K562 (cell line): ENCODE measurements around the gene JAM2. TPM values are rescaled to one million over a fixed set of nuclear protein-coding genes. Genes with fewer than 3 reads are reported as not detected.

Experiments used
- BDP1 ChIP-seq: IDR thresholded peaks from 3 replicates; pipeline ENCODE4 v1.6.1; 2011; ENCODE audit not compliant: insufficient read length, insufficient read depth
- COPS2 ChIP-seq: fragments of 450-650 bp; conservative IDR thresholded peaks from 2 replicates; pipeline ENCODE4 v1.6.1; 2016; ENCODE audit warnings: mild to moderate bottlenecking, moderate library complexity
- DNMT1 ChIP-seq: fragments of 450-650 bp; IDR thresholded peaks from 2 replicates; pipeline ENCODE4 v1.6.1; 2016; ENCODE audit warnings: antibody characterized with exemption, mild to moderate bottlenecking
- ETV5 ChIP-seq: sonication (generic); formaldehyde crosslinking; IDR thresholded peaks from 2 replicates; pipeline ENCODE4 v1.4.0; 2020; ENCODE audit warnings: low read depth, mild to moderate bottlenecking, missing genetic modification reagents
- EZH2 ChIP-seq: IDR thresholded peaks from 2 replicates; pipeline ENCODE4 v1.6.1; 2012; ENCODE audit warnings: low read depth, mild to moderate bottlenecking, inconsistent platforms, low read length, borderline replicate concordance
- GABPA ChIP-seq: fragments of 200-800 bp; sonication (Bioruptor generic); conservative IDR thresholded peaks from 2 replicates; pipeline ENCODE4 v1.6.1; 2016; ENCODE audit warnings: low read depth, missing genetic modification characterization, missing compliant biosample characterization
- GTF2F1 ChIP-seq: IDR thresholded peaks from 2 replicates; pipeline ENCODE4 v1.6.1; 2011; ENCODE audit warnings: low read depth, low read length, improper control_type of control experiment
- JUN ChIP-seq, 2 experiments: sonication (generic) in 1 of 2; formaldehyde crosslinking in 1 of 2; IDR thresholded peaks; 2 replicates each; pipeline versions ENCODE4 v1.6.1 to v1.8.0; 2012 to 2022; ENCODE audit warnings: borderline replicate concordance in 2 of 2, mild to moderate bottlenecking in 2 of 2, improper control_type of control experiment in 1 of 2, low read depth in 1 of 2, low read length in 1 of 2, missing genetic modification reagents in 1 of 2
- KAT8 ChIP-seq: fragments of 450-650 bp; IDR thresholded peaks from 2 replicates; pipeline ENCODE4 v1.6.1; 2016; ENCODE audit warnings: low read depth, mild to moderate bottlenecking
- MAFK ChIP-seq: IDR thresholded peaks from 2 replicates; pipeline ENCODE4 v1.6.1; 2011; ENCODE audit warnings: low read length, improper control_type of control experiment
- RBM34 ChIP-seq: fragments of 200-400 bp; formaldehyde crosslinking; IDR thresholded peaks from 2 replicates; pipeline ENCODE4 v1.6.1; 2018; ENCODE audit warnings: low read length, borderline replicate concordance; ENCODE audit not compliant: insufficient read depth
- TGIF2 ChIP-seq: sonication (generic); formaldehyde crosslinking; IDR thresholded peaks from 2 replicates; pipeline ENCODE4 v1.8.1; 2022; ENCODE audit warnings: mild to moderate bottlenecking, missing genetic modification reagents, moderate library complexity
- YY1 ChIP-seq, 3 experiments: IDR thresholded peaks; 2 replicates each; pipeline ENCODE4 v1.6.1; 2011; ENCODE audit warnings: low read length in 2 of 3, mild to moderate bottlenecking in 2 of 3, moderate library complexity in 2 of 3, borderline replicate concordance in 1 of 3, control low read depth in 1 of 3, low read depth in 1 of 3; ENCODE audit not compliant: insufficient read depth in 3 of 3, insufficient replicate concordance in 2 of 3, control insufficient read depth in 1 of 3, insufficient read length in 1 of 3; ENCODE audit errors: extremely low read depth in 1 of 3
- ZFPM2 ChIP-seq: fragments of 250-450 bp; sonication (Bioruptor Pico); IDR thresholded peaks from 2 replicates; pipeline ENCODE4 v1.5.1; 2022; ENCODE audit warnings: mild to moderate bottlenecking
- ZNF174 ChIP-seq: fragments of 250-450 bp; sonication (Bioruptor Pico); IDR thresholded peaks from 2 replicates; pipeline ENCODE4 v1.4.0; 2020; ENCODE audit warnings: mild to moderate bottlenecking
- ZNF282 ChIP-seq: sonication (generic); formaldehyde crosslinking; IDR thresholded peaks from 2 replicates; pipeline ENCODE4 v1.8.1; 2023; ENCODE audit warnings: missing genetic modification reagents
- ZNF707 ChIP-seq: fragments of 250-450 bp; sonication (Bioruptor Pico); conservative IDR thresholded peaks from 2 replicates; pipeline ENCODE4 v1.8.0; 2022; ENCODE audit warnings: inconsistent platforms, mild to moderate bottlenecking, moderate library complexity
- polyA plus RNA-seq, 8 experiments: library from polyadenylated mRNA; depleted of rRNA in 4 of 8; stranded (reverse) in 5 of 8; unstranded in 3 of 8; fragments of >200 nt; fragmentation: Nextera tagmentation in 2 of 8; fragmentation: Illumina TruSeq in 1 of 8; extraction: Ambion mirVana in 2 of 8; extraction: Trizol in 1 of 8; gene quantifications; 2 replicates each; pipeline versions ENCODE4 v1.2.1 to v1.2.3, GENCODE V29; 2011 to 2014; ENCODE audit warnings: inconsistent platforms in 1 of 8, missing spikeins in 1 of 8
- total RNA-seq, 7 experiments: library from RNA; depleted of rRNA in 6 of 7; stranded (reverse); fragments of >200 nt in 6 of 7; fragmentation: Illumina TruSeq in 2 of 7; extraction: Trizol in 2 of 7; gene quantifications; 2 replicates each; pipeline versions ENCODE4 v1.2.1 to v1.2.3, GENCODE V29; 2011 to 2021; ENCODE audit warnings: low replicate concordance in 1 of 7
- TF ChIP-seq, protein P1 (sequence below): sonication (generic); formaldehyde crosslinking; IDR thresholded peaks from 2 replicates; pipeline ENCODE4 v1.5.0; 2020; ENCODE audit warnings: missing genetic modification reagents
- TF ChIP-seq, protein P2 (sequence below): fragments of 250-450 bp; sonication (Bioruptor Pico); IDR thresholded peaks from 2 replicates; pipeline ENCODE4 v1.4.0; 2020; ENCODE audit warnings: mild to moderate bottlenecking, moderate library complexity, borderline replicate concordance
- TF ChIP-seq, protein P3 (sequence below): fragments of 450-650 bp; formaldehyde crosslinking; IDR thresholded peaks from 2 replicates; pipeline ENCODE4 v1.4.0; 2022; ENCODE audit warnings: mild to moderate bottlenecking, moderate library complexity
- TF ChIP-seq, protein P4 (sequence below): sonication (generic); formaldehyde crosslinking; IDR thresholded peaks from 2 replicates; pipeline ENCODE4 v1.8.0; 2022; ENCODE audit warnings: mild to moderate bottlenecking, missing genetic modification reagents, borderline replicate concordance

The JAM2 gene
- total and polyA plus RNA-seq, 9 of the 15 experiments (the other 6 are each of a cell fraction or from before 2014, with no cell fraction given), result 0.03 to 0.08 (median 0.07) TPM; not detected in 6

DNA sequence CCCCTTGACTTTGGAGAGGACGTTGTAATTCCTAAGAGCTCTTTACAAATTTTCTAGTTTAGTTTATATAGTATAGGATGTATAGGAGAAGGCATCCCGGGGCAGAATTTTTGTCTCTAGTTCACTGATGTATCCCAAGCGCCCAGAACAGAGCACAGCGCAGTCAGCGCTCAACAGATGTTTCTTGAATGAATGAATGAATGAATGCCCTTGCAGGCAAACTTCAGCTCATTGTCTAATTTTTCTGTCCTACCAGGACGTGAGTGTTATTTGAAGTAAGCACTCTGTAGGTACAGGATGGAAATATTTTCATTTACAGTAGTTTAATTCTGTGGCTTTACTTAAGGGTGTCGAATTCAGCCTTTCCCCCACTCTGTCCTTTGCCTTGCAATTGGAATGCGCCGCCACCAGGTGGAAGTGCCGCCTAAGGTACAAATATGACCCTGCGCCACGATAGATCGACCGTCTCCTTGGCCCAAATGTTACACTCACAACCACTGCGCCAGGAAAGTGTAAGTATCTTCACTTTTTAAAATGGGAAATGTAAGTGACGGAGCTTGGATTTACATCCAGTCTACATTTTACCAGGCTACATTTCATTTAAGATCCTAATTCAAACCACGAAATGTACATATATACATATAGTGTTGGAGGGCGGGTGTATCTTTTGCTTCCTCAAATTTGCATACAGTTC is 30.9 kb upstream of the JAM2 start (continued):
- TF ChIP-seq ZNF174 (CRISPR knock-in tag) (no peak), KAT8 (no peak), JUN (IDR thresholded peaks at IDR 0.05; ENCODE audit: borderline replicate concordance, low read depth, low read length) (no peak), JUN (CRISPR knock-in tag; IDR thresholded peaks at IDR 0.05; ENCODE audit: borderline replicate concordance) (no peak), GABPA (tag) (no peak), COPS2 (no peak), ZNF707 (CRISPR knock-in tag) (no peak), ETV5 (CRISPR knock-in tag) (no peak), EZH2 (no peak), YY1 (IDR thresholded peaks at IDR 0.05; ENCODE audit: borderline replicate concordance in 1 of 3, control insufficient read depth in 1 of 3, extremely low read depth in 1 of 3, insufficient read depth in 3 of 3, insufficient read length in 1 of 3, insufficient replicate concordance in 2 of 3, low read depth in 1 of 3, low read length in 2 of 3) (no peak), ZFPM2 (CRISPR knock-in tag) (no peak), GTF2F1 (no peak), RBM34 (no peak), TGIF2 (CRISPR knock-in tag) (no peak), MAFK (no peak), BDP1 (no peak), DNMT1 (no peak), ZNF282 (no peak)
- TF ChIP-seq, protein P1, sequence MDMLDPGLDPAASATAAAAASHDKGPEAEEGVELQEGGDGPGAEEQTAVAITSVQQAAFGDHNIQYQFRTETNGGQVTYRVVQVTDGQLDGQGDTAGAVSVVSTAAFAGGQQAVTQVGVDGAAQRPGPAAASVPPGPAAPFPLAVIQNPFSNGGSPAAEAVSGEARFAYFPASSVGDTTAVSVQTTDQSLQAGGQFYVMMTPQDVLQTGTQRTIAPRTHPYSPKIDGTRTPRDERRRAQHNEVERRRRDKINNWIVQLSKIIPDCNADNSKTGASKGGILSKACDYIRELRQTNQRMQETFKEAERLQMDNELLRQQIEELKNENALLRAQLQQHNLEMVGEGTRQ (CRISPR knock-in tag), result no peak
- TF ChIP-seq, protein P2, sequence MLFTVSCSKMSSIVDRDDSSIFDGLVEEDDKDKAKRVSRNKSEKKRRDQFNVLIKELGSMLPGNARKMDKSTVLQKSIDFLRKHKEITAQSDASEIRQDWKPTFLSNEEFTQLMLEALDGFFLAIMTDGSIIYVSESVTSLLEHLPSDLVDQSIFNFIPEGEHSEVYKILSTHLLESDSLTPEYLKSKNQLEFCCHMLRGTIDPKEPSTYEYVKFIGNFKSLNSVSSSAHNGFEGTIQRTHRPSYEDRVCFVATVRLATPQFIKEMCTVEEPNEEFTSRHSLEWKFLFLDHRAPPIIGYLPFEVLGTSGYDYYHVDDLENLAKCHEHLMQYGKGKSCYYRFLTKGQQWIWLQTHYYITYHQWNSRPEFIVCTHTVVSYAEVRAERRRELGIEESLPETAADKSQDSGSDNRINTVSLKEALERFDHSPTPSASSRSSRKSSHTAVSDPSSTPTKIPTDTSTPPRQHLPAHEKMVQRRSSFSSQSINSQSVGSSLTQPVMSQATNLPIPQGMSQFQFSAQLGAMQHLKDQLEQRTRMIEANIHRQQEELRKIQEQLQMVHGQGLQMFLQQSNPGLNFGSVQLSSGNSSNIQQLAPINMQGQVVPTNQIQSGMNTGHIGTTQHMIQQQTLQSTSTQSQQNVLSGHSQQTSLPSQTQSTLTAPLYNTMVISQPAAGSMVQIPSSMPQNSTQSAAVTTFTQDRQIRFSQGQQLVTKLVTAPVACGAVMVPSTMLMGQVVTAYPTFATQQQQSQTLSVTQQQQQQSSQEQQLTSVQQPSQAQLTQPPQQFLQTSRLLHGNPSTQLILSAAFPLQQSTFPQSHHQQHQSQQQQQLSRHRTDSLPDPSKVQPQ, result no peak
- TF ChIP-seq, protein P3, sequence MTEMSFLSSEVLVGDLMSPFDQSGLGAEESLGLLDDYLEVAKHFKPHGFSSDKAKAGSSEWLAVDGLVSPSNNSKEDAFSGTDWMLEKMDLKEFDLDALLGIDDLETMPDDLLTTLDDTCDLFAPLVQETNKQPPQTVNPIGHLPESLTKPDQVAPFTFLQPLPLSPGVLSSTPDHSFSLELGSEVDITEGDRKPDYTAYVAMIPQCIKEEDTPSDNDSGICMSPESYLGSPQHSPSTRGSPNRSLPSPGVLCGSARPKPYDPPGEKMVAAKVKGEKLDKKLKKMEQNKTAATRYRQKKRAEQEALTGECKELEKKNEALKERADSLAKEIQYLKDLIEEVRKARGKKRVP (CRISPR knock-in tag), result no peak
- TF ChIP-seq, protein P4, sequence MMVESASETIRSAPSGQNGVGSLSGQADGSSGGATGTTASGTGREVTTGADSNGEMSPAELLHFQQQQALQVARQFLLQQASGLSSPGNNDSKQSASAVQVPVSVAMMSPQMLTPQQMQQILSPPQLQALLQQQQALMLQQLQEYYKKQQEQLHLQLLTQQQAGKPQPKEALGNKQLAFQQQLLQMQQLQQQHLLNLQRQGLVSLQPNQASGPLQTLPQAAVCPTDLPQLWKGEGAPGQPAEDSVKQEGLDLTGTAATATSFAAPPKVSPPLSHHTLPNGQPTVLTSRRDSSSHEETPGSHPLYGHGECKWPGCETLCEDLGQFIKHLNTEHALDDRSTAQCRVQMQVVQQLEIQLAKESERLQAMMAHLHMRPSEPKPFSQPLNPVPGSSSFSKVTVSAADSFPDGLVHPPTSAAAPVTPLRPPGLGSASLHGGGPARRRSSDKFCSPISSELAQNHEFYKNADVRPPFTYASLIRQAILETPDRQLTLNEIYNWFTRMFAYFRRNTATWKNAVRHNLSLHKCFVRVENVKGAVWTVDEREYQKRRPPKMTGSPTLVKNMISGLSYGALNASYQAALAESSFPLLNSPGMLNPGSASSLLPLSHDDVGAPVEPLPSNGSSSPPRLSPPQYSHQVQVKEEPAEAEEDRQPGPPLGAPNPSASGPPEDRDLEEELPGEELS (CRISPR knock-in tag), result no peak
